Kidney (tissue), 14 donors: ENCODE data around the gene HIVEP3. TPM values are rescaled to one million over a fixed set of nuclear protein-coding genes. Genes with fewer than 3 reads are reported as not detected.

ENCODE experiments used
- DNase-seq, 5 donors: peaks; one replicate each; pipeline ENCODE4 v3.0.0-alpha.2; 2013 to 2020
- FAIRE-seq: peaks from 2 replicates; lab custom pipeline; 2012; peaks lifted over from hg19 to GRCh38; lab: Jason Lieb, UNC
- H3K27ac ChIP-seq, 2 donors: one replicate each; pipeline ENCODE4 v1.7.0; 2013; ENCODE audit warnings: low read depth in 2 of 2, low read length in 2 of 2, inconsistent platforms in 1 of 2
- H3K27me3 ChIP-seq: one replicate; pipeline ENCODE4 v1.7.1; 2013; ENCODE audit warnings: low read length, inconsistent platforms; ENCODE audit not compliant: control insufficient read depth, insufficient read depth
- H3K36me3 ChIP-seq, 3 donors: one replicate each; pipeline versions ENCODE4 v1.7.0 to v1.7.1; 2013; ENCODE audit warnings: low read length in 3 of 3, control low read depth in 1 of 3, inconsistent platforms in 1 of 3; ENCODE audit not compliant: insufficient read depth in 3 of 3, control insufficient read depth in 2 of 3
- H3K4me1 ChIP-seq, 3 donors: one replicate each; pipeline versions ENCODE4 v1.7.0 to v1.7.1; 2013; ENCODE audit warnings: low read length in 3 of 3, inconsistent platforms in 1 of 3, low read depth in 1 of 3; ENCODE audit not compliant: control insufficient read depth in 2 of 3, insufficient read depth in 2 of 3
- H3K4me3 ChIP-seq, 3 donors: one replicate each; pipeline versions ENCODE4 v1.7.0 to v1.8.1; 2013; ENCODE audit warnings: low read length in 3 of 3, control low read depth in 1 of 3, inconsistent platforms in 1 of 3
- H3K9ac ChIP-seq, 3 donors: one replicate each; pipeline versions ENCODE4 v1.7.0 to v1.7.1; 2013; ENCODE audit warnings: low read length in 3 of 3, control low read depth in 1 of 3, inconsistent platforms in 1 of 3
- H3K9me3 ChIP-seq, 3 donors: one replicate each; pipeline versions ENCODE4 v1.7.0 to v1.7.1; 2013; ENCODE audit warnings: low read length in 3 of 3, control low read depth in 1 of 3, inconsistent platforms in 1 of 3; ENCODE audit not compliant: control insufficient read depth in 2 of 3, insufficient read depth in 1 of 3
- CTCF ChIP-seq: IDR thresholded peaks from 3 replicates; pipeline ENCODE4 v1.5.1; 2012; ENCODE audit warnings: mild to moderate bottlenecking, moderate library complexity, borderline replicate concordance; ENCODE audit not compliant: insufficient read depth; ENCODE audit errors: extremely low read depth
- intact Hi-C: fragments of 100-400 bp; cut with DNase I; formaldehyde crosslinking; loops from one replicate; pipeline ENCODE4 v1.11.1; 2022
- polyA plus RNA-seq: library from polyadenylated mRNA; stranded (reverse); fragments of 350-450 nt; fragmentation: Illumina TruSeq; extraction: RNeasy Lipid Tissue Mini Kit (QIAGEN cat#74804); gene quantifications from one replicate; pipeline ENCODE4 v1.2.3, GENCODE V29; 2014; ENCODE audit warnings: low read depth, low replicate concordance; ENCODE audit not compliant: insufficient read depth
- total RNA-seq: library from RNA; stranded (reverse); fragmentation: NEBNext Ultra II Directional; extraction: Animal tissue kit (Norgen Biotek cat#: 25700); gene quantifications from one replicate; pipeline ENCODE4 v1.2.1, GENCODE V29; 2021
- donor health status: control.
- donor health status: control.
- donor health status: control.
- donor health status: control.
- donor health status: control.
- donor health status: DM: yes; HTN: yes; CAD: no.
- donor health status: Normal renal cell carcinoma (clear cell type).

Gene HIVEP3
- total and polyA plus RNA-seq, 2 donors from 2014 or later, result 3.5 to 11.0 TPM

- H3K9ac ChIP-seq, result no peak overlapping the region
- peaks cover 0 to 7% (median 6%) of the 10 kb centered on the region in 3 donors for H3K4me1 ChIP-seq
- DNase-seq (no peak), FAIRE-seq (no peak)
- TF ChIP-seq CTCF, result no peak
- H3K36me3 ChIP-seq, result no peaks in the 10 kb centered on the region
- H3K4me3 ChIP-seq, result no peak overlapping the region
- no peak overlapping the region for H3K27ac ChIP-seq
- no peaks in the 10 kb centered on the region for H3K27me3 ChIP-seq
- no peaks in the 10 kb centered on the region for H3K9me3 ChIP-seq
- intact Hi-C loops, result no loop called here
These were observed 39.4 kb upstream of the HIVEP3 start for GRCh38 chr1:41958015-41958673.

GRCh38 chr1:41957568-41957967, 38.8 kb upstream of the HIVEP3 start:
- Histone ChIP-seq H3K4me3 (no peak overlapping the region), H3K4me1 (peaks cover 0 to 7% (median 6%) of the 10 kb centered on the region in 3 donors), H3K9ac (no peak overlapping the region), H3K9me3 (no peaks in the 10 kb centered on the region), H3K27ac (no peak overlapping the region), H3K36me3 (no peaks in the 10 kb centered on the region), H3K27me3 (no peaks in the 10 kb centered on the region)
- TF ChIP-seq CTCF, result no peak
- FAIRE-seq, result no peak
- intact Hi-C loops, result no loop called here
- DNase-seq, result no peak

GRCh38 chr1:41955461-41956159, 36.9 kb upstream of the HIVEP3 start:
- Histone ChIP-seq H3K4me1 (peaks cover 0 to 7% (median 6%) of the 10 kb centered on the region in 3 donors), H3K9ac (no peak overlapping the region), H3K27me3 (no peaks in the 10 kb centered on the region), H3K27ac (peak overlapping the region in 1 of 2 donors; percentile 42), H3K36me3 (no peaks in the 10 kb centered on the region), H3K4me3 (no peak overlapping the region), H3K9me3 (no peaks in the 10 kb centered on the region)
- intact Hi-C loops, result no loop called here
- FAIRE-seq, result peak; percentile 71
- peak in 2 of 5 donors; percentile 58 to 68 for DNase-seq
- TF ChIP-seq CTCF, result no peak
